ENCODE measurements around the gene TMEM229B. TPM values are rescaled to one million over a fixed set of nuclear protein-coding genes. Genes with fewer than 3 reads are reported as not detected.

Gene TMEM229B
- total RNA-seq = 1.6 and 1.8 TPM in 2 replicates

GRCh38 chr14:67487937-67488893 lies at the start of gene TMEM229B:
TMEM229B (minus strand) TSS chr14:67488721; CDS start chr14:67473923, 14,798 bp downstream.

GRCh38 chr14:67532998-67533753 lies 44.7 kb upstream of the TMEM229B start, which contains the start of gene PLEKHH1:
PLEKHH1 (plus strand) TSS chr14:67533290; CDS start chr14:67541868, 8,578 bp downstream.

Small RNAs within 50 kb of the gene (small RNA-seq; reads per million reads assigned to genes)
- not detected for gene MIR5694

Other genes starting within 250 kb of the TMEM229B start
- 17.6 and 18.7 TPM in 2 replicates for gene PALS1, start 247.3 kb downstream of the TMEM229B start, total RNA-seq
- 82.0 and 83.9 TPM in 2 replicates for gene ATP6V1D, start 128.9 kb downstream of the TMEM229B start, total RNA-seq
- gene EIF2S1, start 128.4 kb downstream of the TMEM229B start, total RNA-seq = 110 and 122 TPM in 2 replicates
- 1.9 and 2.6 TPM in 2 replicates for gene PLEK2, start 76.6 kb downstream of the TMEM229B start, total RNA-seq
- 0.32 and 1.8 TPM in 2 replicates for gene PLEKHH1, start 44.6 kb upstream of the TMEM229B start, total RNA-seq
- 14.8 TPM in 2 replicates for gene PIGH, start 111.5 kb upstream of the TMEM229B start, total RNA-seq
- gene ARG2, start 131.2 kb upstream of the TMEM229B start, total RNA-seq = 5.3 and 5.7 TPM in 2 replicates
- 49.2 and 52.5 TPM in 2 replicates for gene VTI1B, start 185.9 kb upstream of the TMEM229B start, total RNA-seq
- gene RDH11, start 207.0 kb upstream of the TMEM229B start, total RNA-seq = 91.7 and 103 TPM in 2 replicates
- gene RDH12, start 213.2 kb upstream of the TMEM229B start, total RNA-seq = not detected in 2 replicates